ENCODE results near the gene WDR33. TPM values are rescaled to one million over a fixed set of nuclear protein-coding genes. Genes with fewer than 3 reads are reported as not detected.

WDR33 gene
- total and polyA plus RNA-seq, 10 of the 15 experiments (the other 5 are each of a cell fraction or from before 2014, with no cell fraction given), result 29.2 to 73.8 (median 45.6) TPM

DNA sequence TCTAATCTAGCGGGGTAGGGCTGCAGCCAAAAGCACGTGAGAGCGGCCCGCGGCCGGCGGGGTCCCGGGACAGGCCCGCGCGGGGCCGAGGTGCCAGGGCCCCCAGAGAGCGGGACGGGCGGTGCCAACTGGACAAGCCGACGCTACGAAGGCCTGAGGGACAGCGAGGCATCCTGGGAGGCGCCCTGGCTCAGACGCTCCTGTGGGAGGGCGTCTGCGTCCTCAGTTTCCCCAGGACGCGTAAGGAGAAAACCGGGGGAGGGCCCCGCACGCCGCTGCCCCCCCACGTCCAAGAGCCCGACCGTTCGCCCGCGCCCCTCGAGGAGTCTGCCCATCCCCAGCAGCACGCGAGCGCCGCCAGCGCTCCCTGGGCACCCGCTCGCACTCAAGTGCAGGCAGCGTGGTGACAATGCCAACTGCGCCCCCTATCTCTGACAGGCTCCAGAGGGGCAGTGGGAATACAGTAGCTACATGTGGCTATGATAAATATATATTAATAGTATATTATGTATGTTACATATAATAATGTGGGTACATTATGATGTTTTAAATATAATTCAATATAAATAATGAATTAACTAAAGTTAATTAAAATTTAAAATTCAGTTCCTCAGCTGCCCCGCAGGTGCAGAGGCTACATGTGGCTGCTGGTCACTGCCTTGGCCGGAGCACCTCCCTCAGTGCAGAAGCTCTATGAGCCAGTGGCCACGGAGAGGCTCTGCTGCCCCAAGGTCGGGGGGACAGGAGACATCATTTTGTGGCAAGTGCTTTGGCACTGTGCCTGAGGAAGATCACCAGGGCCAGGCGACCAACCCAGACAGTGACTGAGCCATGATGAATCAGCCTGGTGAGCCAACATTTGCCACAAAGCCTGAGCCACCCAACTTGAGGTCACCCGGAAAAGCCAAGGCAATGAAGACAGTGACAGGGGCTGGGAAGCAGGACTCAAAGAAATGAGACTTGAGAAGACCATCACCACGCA is 115.2 kb downstream of the WDR33 start:
- ATAC-seq (no peak), FAIRE-seq (no peak), DNase-seq (ENCODE audit: low read depth, low spot score) (no peak)
- H3K79me2 ChIP-seq (ENCODE audit: control insufficient read depth, insufficient read depth, low read length), result no peaks in the 10 kb centered on the region
- H3K4me1 ChIP-seq (ENCODE audit: control insufficient read depth, insufficient read depth, low read length), result peaks cover 6% of the 10 kb centered on the region
- in situ Hi-C loops (cut with MboI) (no loop called here), intact Hi-C loops (cut with micrococcal nuclease; ENCODE audit: unreplicated experiment) (no loop called here)
- H3K27me3 ChIP-seq (replicated peaks in 1 of 2; ENCODE audit: control insufficient read depth in 2 of 2, insufficient read depth in 2 of 2, low read length in 1 of 2), result no peaks in the 10 kb centered on the region
- ChIA-PET POLR2A (interaction anchor here (0.7 kb wide), 1 partner anchor 16 kb away, joined by 8 read pairs; no protein-coding TSS in a partner anchor), RAD21 (ENCODE audit: unreplicated experiment) (no interaction called here), SMC1A (ENCODE audit: uncharacterized antibody, unreplicated experiment) (no interaction called here), CTCF (no interaction called here)
- H3K9ac ChIP-seq (ENCODE audit: control insufficient read depth, insufficient read depth, low read length), result no peak overlapping the region
- 88% methylated on average over 41 of the region's 52 CpGs for WGBS (ENCODE audit: insufficient coverage, insufficient replicate concordance, low lambda C conversion rate, missing lambda C conversion rate)
- H3K4me2 ChIP-seq (ENCODE audit: control insufficient read depth, insufficient read depth), result no peak overlapping the region
- H3K36me3 ChIP-seq (ENCODE audit: control insufficient read depth in 2 of 2, insufficient read depth in 2 of 2, low read length in 1 of 2), result no peaks in the 10 kb centered on the region
- H3K27ac ChIP-seq (ENCODE audit: control insufficient read depth, insufficient read depth), result no peak overlapping the region
- H3K9me3 ChIP-seq (replicated peaks; ENCODE audit: control insufficient read depth, insufficient read depth, low read length), result peaks cover under 1% of the 10 kb centered on the region; the same call in 1 of the 3 replicates
- H2AFZ ChIP-seq (ENCODE audit: control insufficient read depth, low read depth, low read length), result no peak overlapping the region
- H4K20me1 ChIP-seq (ENCODE audit: control insufficient read depth, insufficient read depth), result no peaks in the 10 kb centered on the region
- TF ChIP-seq ETV6 (conservative IDR thresholded peaks at IDR 0.05 in 1 of 2, IDR thresholded peaks at IDR 0.05 in 1 of 2; ENCODE audit: borderline replicate concordance in 1 of 2, low read depth in 1 of 2) (no peak), YBX1 (IDR thresholded peaks at IDR 0.05) (no peak), BACH1 (IDR thresholded peaks at IDR 0.05; ENCODE audit: borderline replicate concordance) (no peak), ZBTB33 (IDR thresholded peaks at IDR 0.05) (no peak), CEBPB (IDR thresholded peaks at IDR 0.05; ENCODE audit: borderline replicate concordance in 1 of 2, low read depth in 2 of 2, low read length in 2 of 2) (no peak), SIN3A (IDR thresholded peaks at IDR 0.05; ENCODE audit: low read depth, low read length) (no peak), MTA3 (IDR thresholded peaks at IDR 0.05; ENCODE audit: borderline replicate concordance, low read length) (no peak), CHD2 (IDR thresholded peaks at IDR 0.05; ENCODE audit: borderline replicate concordance, low read depth, low read length) (no peak), NFYB (IDR thresholded peaks at IDR 0.05; ENCODE audit: insufficient read depth, low read depth, low read length) (no peak), ZNF384 (IDR thresholded peaks at IDR 0.05; ENCODE audit: borderline replicate concordance, low read depth, low read length) (no peak), MXI1 (IDR thresholded peaks at IDR 0.05; ENCODE audit: low read depth, low read length) (no peak), PBX3 (IDR thresholded peaks at IDR 0.05; ENCODE audit: insufficient replicate concordance, low read depth, low read length) (no peak), CBFB (IDR thresholded peaks at IDR 0.05; ENCODE audit: low read depth) (no peak), FOS (IDR thresholded peaks at IDR 0.05; ENCODE audit: borderline replicate concordance, extremely low read depth, insufficient read length) (no peak)
- TF ChIP-seq, protein P1, sequence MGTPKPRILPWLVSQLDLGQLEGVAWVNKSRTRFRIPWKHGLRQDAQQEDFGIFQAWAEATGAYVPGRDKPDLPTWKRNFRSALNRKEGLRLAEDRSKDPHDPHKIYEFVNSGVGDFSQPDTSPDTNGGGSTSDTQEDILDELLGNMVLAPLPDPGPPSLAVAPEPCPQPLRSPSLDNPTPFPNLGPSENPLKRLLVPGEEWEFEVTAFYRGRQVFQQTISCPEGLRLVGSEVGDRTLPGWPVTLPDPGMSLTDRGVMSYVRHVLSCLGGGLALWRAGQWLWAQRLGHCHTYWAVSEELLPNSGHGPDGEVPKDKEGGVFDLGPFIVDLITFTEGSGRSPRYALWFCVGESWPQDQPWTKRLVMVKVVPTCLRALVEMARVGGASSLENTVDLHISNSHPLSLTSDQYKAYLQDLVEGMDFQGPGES (IDR thresholded peaks at IDR 0.05), result no peak
- TF ChIP-seq, protein P2, sequence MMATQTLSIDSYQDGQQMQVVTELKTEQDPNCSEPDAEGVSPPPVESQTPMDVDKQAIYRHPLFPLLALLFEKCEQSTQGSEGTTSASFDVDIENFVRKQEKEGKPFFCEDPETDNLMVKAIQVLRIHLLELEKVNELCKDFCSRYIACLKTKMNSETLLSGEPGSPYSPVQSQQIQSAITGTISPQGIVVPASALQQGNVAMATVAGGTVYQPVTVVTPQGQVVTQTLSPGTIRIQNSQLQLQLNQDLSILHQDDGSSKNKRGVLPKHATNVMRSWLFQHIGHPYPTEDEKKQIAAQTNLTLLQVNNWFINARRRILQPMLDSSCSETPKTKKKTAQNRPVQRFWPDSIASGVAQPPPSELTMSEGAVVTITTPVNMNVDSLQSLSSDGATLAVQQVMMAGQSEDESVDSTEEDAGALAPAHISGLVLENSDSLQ (IDR thresholded peaks at IDR 0.05), result no peak
- H3K4me3 ChIP-seq, result no peak overlapping the region
- no TSS peak for BruUV-seq (replicated peaks)
